ENCODE data around the gene TOR3A.
"Not testable (repeated sequence)": the region's sequence is repeated elsewhere in the genome, so short reads cannot be mapped to it uniquely, and the experiment has no call there.

Gene TOR3A

GRCh38 chr1:179081687-179082332, at the start of gene TOR3A:
TOR3A (plus strand) TSS chr1:179082070; CDS start chr1:179082129, 59 bp downstream.
- no peak for TF ChIP-seq CTCF (IDR thresholded peaks at IDR 0.05; ENCODE audit: low read depth, low read length, missing control alignments)
- in situ Hi-C loops (cut with HindIII; ENCODE audit: low sequenced_read_pairs), result no loop called here
- peak within 1 kb of the TSS; percentile 65 for H3K4me3 ChIP-seq (ENCODE audit: low read depth, low read length)
- peak; percentile 53 for DNase-seq (ENCODE audit: low read depth)

- no peak overlapping the region for H3K4me3 ChIP-seq (ENCODE audit: low read depth, low read length)
- in situ Hi-C loops (cut with HindIII; ENCODE audit: low sequenced_read_pairs), result no loop called here
- DNase-seq (ENCODE audit: low read depth), result peak; percentile 54
- TF ChIP-seq CTCF (IDR thresholded peaks at IDR 0.05; ENCODE audit: low read depth, low read length, missing control alignments), result no peak
Observed at GRCh38 chr1:179034720-179035119, 47.1 kb upstream of the TOR3A start.

- DNase-seq (ENCODE audit: low read depth), result no peak
- in situ Hi-C loops (cut with HindIII; ENCODE audit: low sequenced_read_pairs), result no loop called here
- no peak overlapping the region for H3K4me3 ChIP-seq (ENCODE audit: low read depth, low read length)
- no peak for TF ChIP-seq CTCF (IDR thresholded peaks at IDR 0.05; ENCODE audit: low read depth, low read length, missing control alignments)
Observed at GRCh38 chr1:179036844-179037465, 44.9 kb upstream of the TOR3A start.

GRCh38 chr1:179038528-179039281, 43.2 kb upstream of the TOR3A start:
- in situ Hi-C loops (cut with HindIII; ENCODE audit: low sequenced_read_pairs), result no loop called here
- DNase-seq (ENCODE audit: low read depth), result no peak
- TF ChIP-seq CTCF (IDR thresholded peaks at IDR 0.05; ENCODE audit: low read depth, low read length, missing control alignments), result no peak
- H3K4me3 ChIP-seq (ENCODE audit: low read depth, low read length), result no peak overlapping the region

GRCh38 chr1:179039502-179040174, 42.2 kb upstream of the TOR3A start:
- H3K4me3 ChIP-seq (ENCODE audit: low read depth, low read length); DNase-seq (ENCODE audit: low read depth); in situ Hi-C loops (cut with HindIII; ENCODE audit: low sequenced_read_pairs): not testable (repeated sequence)

- in situ Hi-C loops (cut with HindIII; ENCODE audit: low sequenced_read_pairs); DNase-seq (ENCODE audit: low read depth); H3K4me3 ChIP-seq (ENCODE audit: low read depth, low read length): not testable (repeated sequence)
Observed at GRCh38 chr1:179040175-179040551, 41.7 kb upstream of the TOR3A start.

GRCh38 chr1:179042087-179042486, 39.8 kb upstream of the TOR3A start:
- in situ Hi-C loops (cut with HindIII; ENCODE audit: low sequenced_read_pairs), result no loop called here
- H3K4me3 ChIP-seq (ENCODE audit: low read depth, low read length), result no peak overlapping the region
- no peak for TF ChIP-seq CTCF (IDR thresholded peaks at IDR 0.05; ENCODE audit: low read depth, low read length, missing control alignments)
- DNase-seq (ENCODE audit: low read depth), result no peak

Data from astrocyte of the cerebellum (primary cell).